ENCODE results near the gene TYMS.

The TYMS gene

GRCh38 chr18:673769-674168 lies 16.3 kb downstream of the TYMS start:
- H3K4me1 Mint-ChIP-seq: no peaks in the 10 kb centered on the region
- TF ChIP-seq CTCF (IDR thresholded peaks at IDR 0.05; ENCODE audit: unreplicated experiment in 3 of 3): no peak
- no peak overlapping the region for H3K27ac Mint-ChIP-seq
- H3K4me3 Mint-ChIP-seq: no peak overlapping the region
- H3K9me3 Mint-ChIP-seq: no peaks in the 10 kb centered on the region
- no peaks in the 10 kb centered on the region for H3K27me3 Mint-ChIP-seq (ENCODE audit: low read depth)
- H3K36me3 Mint-ChIP-seq (ENCODE audit: low read depth): peaks cover 59% of the 10 kb centered on the region

GRCh38 chr18:675307-675706 lies 17.9 kb downstream of the TYMS start:
- Mint-ChIP-seq H3K27ac (no peak overlapping the region), H3K36me3 (ENCODE audit: low read depth) (peaks cover 52% of the 10 kb centered on the region), H3K4me1 (peaks cover 2% of the 10 kb centered on the region), H3K9me3 (no peaks in the 10 kb centered on the region), H3K4me3 (no peak overlapping the region), H3K27me3 (ENCODE audit: low read depth) (no peaks in the 10 kb centered on the region)
- TF ChIP-seq CTCF (IDR thresholded peaks at IDR 0.05; ENCODE audit: unreplicated experiment in 3 of 3): no peak

GRCh38 chr18:676069-676468 lies 18.6 kb downstream of the TYMS start:
- peaks cover 47% of the 10 kb centered on the region for H3K36me3 Mint-ChIP-seq (ENCODE audit: low read depth)
- no peak for TF ChIP-seq CTCF (IDR thresholded peaks at IDR 0.05; ENCODE audit: unreplicated experiment in 3 of 3)
- H3K27me3 Mint-ChIP-seq (ENCODE audit: low read depth): no peaks in the 10 kb centered on the region
- H3K27ac Mint-ChIP-seq: no peak overlapping the region
- no peak overlapping the region for H3K4me3 Mint-ChIP-seq
- H3K4me1 Mint-ChIP-seq: peaks cover 5% of the 10 kb centered on the region
- H3K9me3 Mint-ChIP-seq: no peaks in the 10 kb centered on the region

- no peak for TF ChIP-seq CTCF (IDR thresholded peaks at IDR 0.05; ENCODE audit: unreplicated experiment in 3 of 3)
- Mint-ChIP-seq H3K27me3 (ENCODE audit: low read depth) (no peaks in the 10 kb centered on the region), H3K9me3 (no peaks in the 10 kb centered on the region)
These were observed 19.3 kb downstream of the TYMS start for GRCh38 chr18:676736-677135.

GRCh38 chr18:677145-677544 lies 19.7 kb downstream of the TYMS start:
- H3K27ac Mint-ChIP-seq: no peak overlapping the region
- no peak for TF ChIP-seq CTCF (IDR thresholded peaks at IDR 0.05; ENCODE audit: unreplicated experiment in 3 of 3)
- H3K9me3 Mint-ChIP-seq: no peaks in the 10 kb centered on the region
- H3K27me3 Mint-ChIP-seq (ENCODE audit: low read depth): no peaks in the 10 kb centered on the region
- peaks cover 5% of the 10 kb centered on the region for H3K4me1 Mint-ChIP-seq
- H3K36me3 Mint-ChIP-seq (ENCODE audit: low read depth): peaks cover 48% of the 10 kb centered on the region
- no peak overlapping the region for H3K4me3 Mint-ChIP-seq

More at GRCh38 chr18:676736-677135, 19.3 kb downstream of the TYMS start:
- Mint-ChIP-seq H3K27ac (no peak overlapping the region), H3K4me1 (peaks cover 5% of the 10 kb centered on the region), H3K4me3 (no peak overlapping the region), H3K36me3 (ENCODE audit: low read depth) (peaks cover 45% of the 10 kb centered on the region)

GRCh38 chr18:677951-678381 lies 20.5 kb downstream of the TYMS start:
- H3K36me3 Mint-ChIP-seq (ENCODE audit: low read depth): peaks cover 41% of the 10 kb centered on the region
- no peak overlapping the region for H3K27ac Mint-ChIP-seq
- H3K9me3 Mint-ChIP-seq: no peaks in the 10 kb centered on the region
- no peak overlapping the region for H3K4me3 Mint-ChIP-seq
- H3K4me1 Mint-ChIP-seq: peaks cover 5% of the 10 kb centered on the region
- no peaks in the 10 kb centered on the region for H3K27me3 Mint-ChIP-seq (ENCODE audit: low read depth)
- no peak for TF ChIP-seq CTCF (IDR thresholded peaks at IDR 0.05; ENCODE audit: unreplicated experiment in 3 of 3)

Measured in nephron (organoid).